T-helper 2 cell (primary cell): ENCODE measurements around the gene NDUFB6.

Experiments
- DNase-seq, 5 experiments: peaks; one replicate each; pipeline versions ENCODE4 v3.0.0 to v3.0.0-alpha.2; 2012 to 2022

The NDUFB6 gene

DNA sequence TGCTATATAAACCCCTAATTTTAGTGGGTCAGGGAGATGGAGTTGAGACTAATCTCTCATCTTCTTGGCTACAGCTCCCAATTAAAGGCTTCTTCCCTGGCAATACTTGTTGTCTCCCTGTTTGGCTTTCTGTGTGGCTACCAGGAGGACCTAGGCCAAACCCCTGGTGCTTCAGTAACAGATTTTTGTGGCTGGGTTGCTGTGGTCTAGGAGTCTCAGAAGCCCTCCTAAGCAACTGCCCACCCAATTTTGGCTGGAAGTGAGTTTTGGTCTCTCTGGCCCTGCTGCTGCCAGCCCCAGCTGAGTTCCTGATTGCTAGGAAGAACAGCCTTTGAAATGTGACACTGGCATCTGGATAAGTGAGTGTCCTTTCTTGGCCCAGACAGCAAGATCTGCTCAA lies 56.7 kb downstream of the NDUFB6 start:
- no peak for DNase-seq

DNA sequence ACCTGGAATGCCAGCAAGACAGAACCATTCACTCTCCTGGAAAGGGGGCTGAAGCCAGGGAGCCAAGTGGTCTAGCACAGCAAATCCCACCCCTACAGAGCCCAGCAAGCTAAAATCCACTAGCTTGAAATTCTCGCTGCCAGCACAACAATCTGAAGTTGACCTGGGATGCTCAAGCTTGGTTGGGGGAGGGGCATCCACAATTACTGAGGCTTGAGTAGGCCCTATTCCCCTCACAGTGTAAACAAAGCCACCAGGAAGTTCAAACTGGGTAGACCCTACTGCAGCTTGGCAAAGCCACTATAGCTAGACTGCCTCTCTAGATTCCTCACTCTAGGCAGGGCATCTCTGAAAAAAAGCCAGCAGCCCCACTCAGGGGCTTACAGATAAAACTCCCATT lies 64.2 kb downstream of the NDUFB6 start:
- DNase-seq, result no peak

DNA sequence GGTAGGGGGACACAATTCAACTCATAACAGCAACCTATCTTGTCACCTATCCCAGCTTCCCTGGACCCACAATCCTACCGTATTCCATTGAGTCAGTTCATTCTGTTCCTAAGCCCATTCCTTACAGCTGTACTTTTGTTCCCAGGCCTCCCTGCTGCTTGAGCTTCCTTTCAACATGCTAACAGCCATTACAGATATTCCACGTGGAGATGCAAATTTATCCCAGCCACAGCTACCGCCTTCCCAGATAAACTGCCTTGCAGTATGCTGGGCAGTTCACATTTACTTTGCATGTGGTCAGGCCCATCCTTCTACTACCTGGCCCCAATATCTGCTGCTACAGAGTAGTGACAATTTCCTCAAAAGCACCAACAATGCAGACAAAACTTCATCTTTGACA lies 70.0 kb downstream of the NDUFB6 start:
- no peak for DNase-seq
